DOHH2 (cell line): Measurements from ENCODE around the gene ACAD8.

ENCODE experiments used
- CTCF ChIP-seq: fragments of 200-600 bp; sonication (generic); IDR thresholded peaks from one replicate; pipeline ENCODE4 v1.5.1; 2014; ENCODE audit warnings: antibody characterized with exemption, mild to moderate bottlenecking, low read depth, low read length; ENCODE audit not compliant: poor library complexity, severe bottlenecking
- EZH2phosphoT487 ChIP-seq: fragments of 200-600 bp; sonication (generic); IDR thresholded peaks from 2 replicates; pipeline ENCODE4 v1.6.1; 2017; ENCODE audit warnings: borderline replicate concordance, mild to moderate bottlenecking, antibody characterized with exemption, low read length, moderate library complexity, mixed read lengths

GRCh38 chr11:134246100-134246499 lies 7.3 kb upstream of the ACAD8 start:
- no peak for TF ChIP-seq CTCF
- no peak for TF ChIP-seq EZH2phosphoT487
